ENCODE results near the gene ZBTB20.

The ZBTB20 gene

GRCh38 chr3:114792159-114792918 is 354.7 kb downstream of the ZBTB20 start (continued):
- TF ChIP-seq PATZ1 (CRISPR knock-in tag; IDR thresholded peaks at IDR 0.05; ENCODE audit: borderline replicate concordance) (no peak), ZNF565 (CRISPR knock-in tag; conservative IDR thresholded peaks at IDR 0.05; ENCODE audit: low read depth) (no peak), CSDC2 (CRISPR knock-in tag; IDR thresholded peaks at IDR 0.05) (no peak), ZNF8 (CRISPR knock-in tag; IDR thresholded peaks at IDR 0.05) (no peak), ZFP30 (CRISPR knock-in tag; IDR thresholded peaks at IDR 0.05) (no peak)

GRCh38 chr3:114790752-114791151 is 356.3 kb downstream of the ZBTB20 start:
- TF ChIP-seq CSDC2 (CRISPR knock-in tag; IDR thresholded peaks at IDR 0.05) (no peak), ZNF565 (CRISPR knock-in tag; conservative IDR thresholded peaks at IDR 0.05; ENCODE audit: low read depth) (no peak), PPARA (CRISPR knock-in tag; IDR thresholded peaks at IDR 0.05; ENCODE audit: borderline replicate concordance) (no peak), GLIS3 (CRISPR knock-in tag; IDR thresholded peaks at IDR 0.05) (no peak), ESRRG (CRISPR knock-in tag; IDR thresholded peaks at IDR 0.05) (no peak), ZNF70 (CRISPR knock-in tag; IDR thresholded peaks at IDR 0.05) (no peak), CSRNP3 (CRISPR knock-in tag; IDR thresholded peaks at IDR 0.05) (no peak), PATZ1 (CRISPR knock-in tag; IDR thresholded peaks at IDR 0.05; ENCODE audit: borderline replicate concordance) (no peak), ARNTL (CRISPR knock-in tag; IDR thresholded peaks at IDR 0.05; ENCODE audit: borderline replicate concordance, low read depth) (no peak), ISL1 (CRISPR knock-in tag; IDR thresholded peaks at IDR 0.05) (no peak), OSR1 (CRISPR knock-in tag; IDR thresholded peaks at IDR 0.05) (no peak), ZFP30 (CRISPR knock-in tag; IDR thresholded peaks at IDR 0.05) (no peak), TOX (CRISPR knock-in tag; IDR thresholded peaks at IDR 0.05; ENCODE audit: borderline replicate concordance) (no peak), SNAI2 (CRISPR knock-in tag; IDR thresholded peaks at IDR 0.05) (no peak), ZFP3 (CRISPR knock-in tag; IDR thresholded peaks at IDR 0.05) (no peak), RARB (CRISPR knock-in tag; IDR thresholded peaks at IDR 0.05) (no peak), TCF4 (CRISPR knock-in tag; IDR thresholded peaks at IDR 0.05; ENCODE audit: borderline replicate concordance) (no peak)
- ATAC-seq: no peak

GRCh38 chr3:114789803-114790202 is 357.3 kb downstream of the ZBTB20 start:
- TF ChIP-seq PATZ1 (CRISPR knock-in tag; IDR thresholded peaks at IDR 0.05; ENCODE audit: borderline replicate concordance) (no peak), POU6F1 (CRISPR knock-in tag; IDR thresholded peaks at IDR 0.05; ENCODE audit: borderline replicate concordance, low read depth) (no peak), TCF4 (CRISPR knock-in tag; IDR thresholded peaks at IDR 0.05; ENCODE audit: borderline replicate concordance) (no peak), ISL1 (CRISPR knock-in tag; IDR thresholded peaks at IDR 0.05) (no peak), ZNF8 (CRISPR knock-in tag; IDR thresholded peaks at IDR 0.05) (no peak), PPARA (CRISPR knock-in tag; IDR thresholded peaks at IDR 0.05; ENCODE audit: borderline replicate concordance) (no peak), CREB5 (CRISPR knock-in tag; IDR thresholded peaks at IDR 0.05; ENCODE audit: low read depth) (no peak), RARB (CRISPR knock-in tag; IDR thresholded peaks at IDR 0.05) (no peak), CSDC2 (CRISPR knock-in tag; IDR thresholded peaks at IDR 0.05) (no peak), OSR1 (CRISPR knock-in tag; IDR thresholded peaks at IDR 0.05) (no peak), ARNTL (CRISPR knock-in tag; IDR thresholded peaks at IDR 0.05; ENCODE audit: borderline replicate concordance, low read depth) (no peak), ZNF70 (CRISPR knock-in tag; IDR thresholded peaks at IDR 0.05) (no peak), BACH2 (CRISPR knock-in tag; IDR thresholded peaks at IDR 0.05; ENCODE audit: borderline replicate concordance) (no peak), ZFP30 (CRISPR knock-in tag; IDR thresholded peaks at IDR 0.05) (no peak), ZFP3 (CRISPR knock-in tag; IDR thresholded peaks at IDR 0.05) (no peak), TOX (CRISPR knock-in tag; IDR thresholded peaks at IDR 0.05; ENCODE audit: borderline replicate concordance) (no peak), ZNF565 (CRISPR knock-in tag; conservative IDR thresholded peaks at IDR 0.05; ENCODE audit: low read depth) (no peak), CSRNP3 (CRISPR knock-in tag; IDR thresholded peaks at IDR 0.05) (no peak), ESRRG (CRISPR knock-in tag; IDR thresholded peaks at IDR 0.05) (no peak)
- ATAC-seq: no peak

All from SK-N-SH treated with all-trans-retinoic acid at 6 μM for 48 hours (cell line).